ENCODE measurements around the gene RPL22L1. TPM values are rescaled to one million over a fixed set of nuclear protein-coding genes. Genes with fewer than 3 reads are reported as not detected.

Gene RPL22L1
- total RNA-seq, 4 donors from 2014 or later, result 84.2 to 108 (median 98.3) TPM

DNA sequence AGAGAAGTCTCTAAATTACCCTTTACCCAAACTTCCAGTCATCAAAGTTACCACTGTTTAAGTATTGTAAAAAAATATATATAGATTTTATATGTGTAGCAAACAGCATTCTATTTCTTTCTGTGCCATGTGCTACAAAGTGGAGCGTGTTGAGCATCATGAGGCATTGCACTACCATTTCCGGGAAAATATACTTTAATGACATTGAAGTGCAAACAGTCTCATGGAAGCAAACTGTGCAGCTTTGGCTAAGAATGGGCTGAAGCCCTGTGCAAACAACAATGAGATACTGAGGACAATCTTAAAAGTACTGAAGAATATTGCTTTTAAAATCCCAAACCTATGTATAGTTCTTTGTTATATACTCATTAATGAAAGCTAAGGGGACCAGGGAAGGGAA is 6.5 kb upstream of the RPL22L1 start:
- ATAC-seq (ENCODE audit: low FRiP score) (no peak), DNase-seq (ENCODE audit: low spot score) (no peak)
- TF ChIP-seq CTCF (IDR thresholded peaks at IDR 0.05), result no peak

GRCh38 chr3:170869239-170869590 is 780 bp downstream of the RPL22L1 start:
- DNase-seq (ENCODE audit: low spot score) (no peak), ATAC-seq (ENCODE audit: low FRiP score) (no peak)
- no peak for TF ChIP-seq CTCF (IDR thresholded peaks at IDR 0.05)

DNA sequence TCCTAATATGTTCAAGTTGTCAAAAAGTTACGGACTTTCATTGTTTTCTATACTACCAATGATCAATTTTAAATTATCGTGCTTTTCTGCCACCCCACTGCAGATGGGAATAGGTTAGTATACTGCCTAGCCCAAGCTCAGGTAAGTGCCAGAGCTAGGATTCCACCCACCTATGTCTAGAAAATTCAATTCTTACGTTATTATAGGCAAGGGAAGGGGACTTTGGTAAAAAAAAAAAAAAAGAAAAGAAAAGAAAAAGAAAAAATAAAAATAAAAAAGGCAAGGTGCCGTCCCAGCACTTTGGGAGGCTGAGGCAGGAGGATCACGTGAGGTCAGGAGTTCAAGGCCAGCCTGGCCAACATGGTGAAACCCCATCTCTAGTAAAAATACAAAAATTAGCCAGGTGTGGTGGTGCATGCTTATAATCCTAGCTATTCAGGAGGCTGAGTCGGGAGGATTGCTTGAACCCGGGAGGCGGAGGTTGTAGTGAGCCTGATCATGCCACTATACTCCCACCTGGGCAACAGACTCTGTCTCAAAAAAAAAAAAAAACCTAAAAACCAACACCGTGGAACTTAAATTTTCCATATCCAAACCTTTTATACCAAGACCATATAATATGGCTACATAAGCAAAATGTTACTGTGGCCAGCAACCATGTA is 1.3 kb downstream of the RPL22L1 start:
- ATAC-seq (ENCODE audit: low FRiP score) (no peak), DNase-seq (ENCODE audit: low spot score) (no peak)
- TF ChIP-seq CTCF (IDR thresholded peaks at IDR 0.05), result no peak

DNA sequence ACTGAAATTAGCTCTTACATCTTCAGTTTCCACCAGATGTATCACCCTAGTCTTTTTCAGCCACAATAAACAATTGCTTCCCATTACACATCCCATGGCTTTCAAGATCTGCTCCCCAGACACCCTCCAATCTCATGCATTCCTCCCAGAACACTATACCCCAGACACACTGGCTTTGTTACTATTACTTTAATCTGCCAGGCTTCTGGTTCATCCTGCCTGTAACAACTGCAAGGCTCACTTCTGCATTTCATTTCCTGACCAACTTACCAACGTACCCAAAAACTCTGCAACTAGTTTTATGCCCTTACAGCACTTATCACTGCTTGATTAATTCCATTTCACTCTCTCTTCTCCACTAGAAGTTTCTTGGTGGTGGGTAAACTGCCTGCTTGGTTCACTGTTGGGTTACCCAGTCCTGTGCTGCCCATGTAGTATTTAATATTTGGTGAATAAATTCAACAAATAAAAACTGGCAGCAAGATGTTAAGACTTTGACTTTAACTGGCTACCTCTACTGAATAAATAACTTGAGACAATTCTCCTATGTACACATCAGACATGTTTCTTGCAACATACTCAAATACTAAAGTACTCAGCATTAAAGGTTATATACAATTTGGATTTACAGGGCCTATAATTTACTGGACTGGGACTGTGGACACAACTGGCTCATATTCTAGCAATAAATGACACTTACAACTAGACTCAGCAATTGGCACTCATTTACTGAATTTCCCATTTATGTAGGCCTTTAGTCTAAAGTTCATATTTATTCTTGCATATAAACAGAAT is 2.7 kb downstream of the RPL22L1 start:
- TF ChIP-seq CTCF (IDR thresholded peaks at IDR 0.05), result no peak
- DNase-seq (ENCODE audit: low spot score) (no peak), ATAC-seq (ENCODE audit: low FRiP score) (no peak)

GRCh38 chr3:170866499-170866898 is 3.5 kb downstream of the RPL22L1 start:
- no peak for ATAC-seq (ENCODE audit: low FRiP score)
- no peak for TF ChIP-seq CTCF (IDR thresholded peaks at IDR 0.05)
- DNase-seq (ENCODE audit: low spot score), result no peak

- TF ChIP-seq CTCF (IDR thresholded peaks at IDR 0.05), result no peak
- ATAC-seq (ENCODE audit: low FRiP score) (no peak), DNase-seq (ENCODE audit: low spot score) (no peak)
These were observed 4.5 kb downstream of the RPL22L1 start for GRCh38 chr3:170865209-170866094.
